GM21723 (cell line): ENCODE measurements around the gene WDR7.
"Not testable (repeated sequence)": the region's sequence is repeated elsewhere in the genome, so short reads cannot be mapped to it uniquely, and the experiment has no call there.

Experiments
- ATAC-seq: cut with Tn5 transposase; IDR thresholded peaks from one replicate; pipeline ENCODE4 v1.9.1; 2021; ENCODE audit warnings: mild to moderate bottlenecking, moderate library complexity; ENCODE audit not compliant: unreplicated experiment

WDR7 gene

GRCh38 chr18:56652802-56653201, 1.6 kb downstream of the WDR7 start:
- ATAC-seq, result no peak

GRCh38 chr18:56654280-56654679, 3.1 kb downstream of the WDR7 start:
- ATAC-seq, result not testable (repeated sequence)

- no peak for ATAC-seq
These were observed 7.1 kb downstream of the WDR7 start for GRCh38 chr18:56658261-56658660.

GRCh38 chr18:56659111-56659510, 8.0 kb downstream of the WDR7 start:
- ATAC-seq, result no peak

DNA sequence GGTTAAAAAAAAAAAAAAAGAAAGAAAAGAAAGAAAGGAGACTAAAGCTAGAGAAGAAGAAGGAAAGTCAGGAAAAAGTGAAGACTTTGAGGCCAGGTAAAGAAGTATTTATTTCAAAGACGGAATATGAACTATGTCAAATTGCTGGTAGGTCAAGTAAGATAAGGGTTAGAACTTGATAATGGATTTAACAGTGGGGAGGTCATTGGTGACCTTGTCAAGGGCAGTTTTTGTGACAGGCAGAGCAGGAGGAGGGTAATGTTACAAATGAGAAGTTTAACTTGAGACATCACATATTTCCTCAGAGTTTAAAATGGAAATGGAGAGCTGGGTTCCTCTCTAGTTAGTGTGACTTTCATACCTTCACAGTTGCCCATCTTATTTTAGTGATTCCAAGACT, 9.5 kb downstream of the WDR7 start:
- no peak for ATAC-seq

GRCh38 chr18:56661360-56662062, 10.4 kb downstream of the WDR7 start:
- ATAC-seq, result no peak

- ATAC-seq, result no peak
These were observed 10.9 kb downstream of the WDR7 start for GRCh38 chr18:56662063-56662408.

DNA sequence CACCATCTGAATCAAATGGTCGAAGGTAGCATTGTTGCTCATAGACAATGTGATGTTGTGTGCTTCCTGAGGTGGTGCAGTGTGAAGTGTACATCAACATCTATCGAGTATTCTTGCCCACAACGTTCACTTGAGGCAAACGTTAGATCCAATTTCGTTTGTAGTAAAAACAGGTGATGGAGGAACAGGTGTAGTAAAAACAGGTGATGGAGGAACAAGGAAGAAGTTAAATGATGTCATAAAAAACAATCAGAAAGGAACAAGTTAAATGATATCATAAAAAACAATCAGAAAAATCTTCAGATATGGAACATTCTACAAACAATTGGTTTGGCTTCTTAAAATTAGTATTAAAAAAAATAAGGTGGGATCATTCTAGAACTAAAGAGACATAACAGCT, 11.3 kb downstream of the WDR7 start:
- no peak for ATAC-seq

- no peak for ATAC-seq
These were observed 11.7 kb downstream of the WDR7 start for GRCh38 chr18:56662902-56663301.

DNA sequence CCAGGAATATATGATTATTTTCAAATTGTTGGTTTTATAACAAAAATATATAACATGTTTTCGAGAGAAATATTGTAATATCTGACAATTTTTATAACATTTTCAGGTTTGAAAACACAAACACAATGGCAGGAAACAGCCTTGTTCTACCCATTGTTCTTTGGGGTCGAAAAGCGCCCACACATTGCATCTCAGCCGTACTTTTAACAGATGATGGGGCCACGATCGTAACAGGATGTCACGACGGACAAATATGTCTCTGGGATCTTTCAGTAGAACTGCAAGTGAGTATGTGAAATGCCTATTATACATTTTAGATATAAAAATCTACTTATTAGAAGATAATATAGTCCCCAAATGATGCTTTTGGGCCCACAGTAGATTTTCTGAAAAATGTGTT, 21.2 kb downstream of the WDR7 start:
- no peak for ATAC-seq

GRCh38 chr18:56672981-56673380, 21.8 kb downstream of the WDR7 start:
- ATAC-seq, result no peak

- no peak for ATAC-seq
These were observed 25.5 kb downstream of the WDR7 start for GRCh38 chr18:56676639-56677038.

DNA sequence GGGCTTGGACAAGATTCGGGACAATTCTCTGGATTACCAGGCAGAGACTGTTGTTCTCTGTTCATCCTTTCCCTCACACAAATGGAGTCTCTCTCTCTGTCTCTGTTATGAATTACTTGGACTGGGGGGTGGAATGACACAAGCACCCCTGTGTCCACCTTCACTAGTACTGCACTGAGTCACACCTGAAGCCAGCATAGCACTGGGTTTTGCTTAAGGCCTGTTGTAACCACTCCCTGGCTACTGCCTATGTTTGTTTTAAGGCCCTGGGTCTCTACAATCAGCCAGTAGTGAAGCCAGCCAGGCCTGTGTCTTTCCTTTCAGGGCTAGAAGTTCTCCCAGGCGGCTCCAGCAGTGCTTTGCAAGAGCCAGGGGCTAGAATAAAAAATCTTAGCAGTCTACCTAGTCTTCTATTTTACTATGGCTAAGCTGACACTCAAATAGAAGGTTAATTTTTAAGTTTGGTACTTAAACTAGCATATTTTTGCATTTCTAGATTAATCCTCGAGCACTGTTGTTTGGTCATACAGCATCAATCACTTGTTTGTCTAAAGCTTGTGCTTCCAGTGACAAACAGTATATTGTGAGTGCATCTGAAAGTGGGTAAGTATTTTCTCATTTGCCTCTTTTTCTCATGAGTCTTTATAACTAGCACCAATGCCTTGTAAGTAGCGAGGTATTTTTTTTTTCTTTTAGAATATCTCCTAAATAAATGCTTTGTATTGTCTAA, 27.8 kb downstream of the WDR7 start:
- no peak for ATAC-seq

DNA sequence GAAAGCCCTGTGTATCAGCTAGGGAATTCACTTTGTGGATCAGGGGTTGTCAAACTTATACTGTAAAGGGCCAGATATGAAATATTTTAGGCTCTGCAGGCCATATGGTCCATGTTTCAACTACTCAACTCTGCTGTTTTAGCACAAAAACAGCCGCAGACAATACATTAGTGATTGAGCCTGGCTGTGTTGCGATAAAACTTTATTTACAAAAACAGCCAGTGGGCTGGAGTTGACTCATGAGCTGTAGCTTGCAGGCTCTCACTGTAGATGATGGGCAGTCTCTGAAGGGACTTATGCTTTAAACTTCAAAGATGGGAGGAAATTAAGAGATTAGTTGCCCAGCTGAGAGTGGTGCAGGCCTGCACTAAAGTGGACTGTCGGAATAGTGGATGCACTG, 33.1 kb downstream of the WDR7 start:
- no peak for ATAC-seq

DNA sequence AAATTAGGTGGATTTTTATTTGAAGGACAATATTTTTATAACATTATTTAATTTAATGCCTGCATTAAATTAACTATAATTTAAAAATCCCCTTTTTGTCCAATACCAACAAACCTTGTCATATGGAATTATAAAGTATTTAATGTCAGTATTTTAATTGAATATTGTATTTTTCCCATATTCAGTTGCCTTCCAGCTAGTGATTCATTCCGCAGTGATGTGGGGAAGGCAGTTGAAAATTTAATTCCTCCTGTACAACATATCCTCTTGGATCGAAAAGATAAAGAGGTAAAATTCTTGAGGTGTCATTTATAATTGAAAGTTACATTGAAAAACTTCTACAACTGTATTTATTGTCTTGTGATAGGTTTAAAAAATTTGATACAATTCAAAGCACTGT, 40.4 kb downstream of the WDR7 start:
- no peak for ATAC-seq

GRCh38 chr18:56696966-56697365, 45.8 kb downstream of the WDR7 start:
- no peak for ATAC-seq

DNA sequence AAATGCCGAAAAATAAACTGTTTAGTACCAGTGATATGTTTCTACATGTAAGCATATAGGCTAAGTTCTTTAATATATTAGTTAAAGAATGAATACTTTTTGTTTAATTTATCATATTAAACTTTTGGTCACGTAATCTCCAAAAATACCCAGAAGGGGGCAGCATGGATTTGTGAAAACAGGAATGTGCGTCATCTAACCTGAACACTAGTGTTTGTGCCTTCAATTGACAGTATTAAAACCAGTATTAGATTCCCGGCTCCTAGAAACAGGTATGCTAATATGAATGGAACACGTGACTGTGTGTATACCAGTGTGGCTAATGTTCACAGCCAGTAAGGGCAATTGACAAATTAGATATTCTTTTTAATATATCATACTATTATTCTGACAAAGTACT, 51.8 kb downstream of the WDR7 start:
- ATAC-seq, result no peak

GRCh38 chr18:56709463-56709862, 58.3 kb downstream of the WDR7 start:
- ATAC-seq, result peak; percentile 100

GRCh38 chr18:56711708-56712445, 60.7 kb downstream of the WDR7 start:
- ATAC-seq, result no peak

- ATAC-seq, result no peak
These were observed 61.6 kb downstream of the WDR7 start for GRCh38 chr18:56712761-56713160.

DNA sequence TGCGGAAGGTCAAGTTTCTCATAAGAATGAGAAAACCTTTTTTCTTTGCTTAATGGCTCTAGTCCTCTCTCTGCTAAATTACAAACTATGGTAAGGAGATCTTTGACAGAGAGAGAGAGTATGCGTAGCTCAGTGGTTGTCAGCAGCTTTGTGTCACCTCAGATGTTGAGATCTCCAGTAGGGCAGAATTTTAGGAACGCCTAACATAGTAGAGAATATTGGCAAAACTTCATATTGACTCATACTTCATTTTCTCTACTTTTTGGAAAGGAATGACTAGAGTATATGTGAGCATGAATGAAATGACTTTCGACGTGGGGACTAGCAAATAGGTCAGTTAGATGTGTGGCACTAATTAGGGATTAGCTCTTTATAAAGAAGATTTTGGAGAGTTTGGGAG, 64.0 kb downstream of the WDR7 start:
- no peak for ATAC-seq

GRCh38 chr18:56716692-56717146, 65.6 kb downstream of the WDR7 start:
- ATAC-seq, result peak; percentile 56
